Brain microvascular endothelial cell (primary cell): Measurements from ENCODE around the gene PAF1.

Experiments used
- DNase-seq: peaks from one replicate; pipeline ENCODE4 v3.0.0-alpha.2; 2020
- H3K27ac ChIP-seq: fragments of 250-450 bp; sonication (Bioruptor Pico); 2 replicates; pipeline ENCODE4 v1.5.1; 2020; ENCODE audit warnings: mild to moderate bottlenecking, moderate library complexity
- H3K27me3 ChIP-seq: fragments of 250-450 bp; sonication (Bioruptor Pico); replicated peaks from 2 replicates; pipeline ENCODE4 v1.5.1; 2020; ENCODE audit warnings: mild to moderate bottlenecking
- H3K36me3 ChIP-seq: fragments of 250-450 bp; sonication (Bioruptor Pico); replicated peaks from 2 replicates; pipeline ENCODE4 v1.5.1; 2020; ENCODE audit warnings: mild to moderate bottlenecking
- H3K4me3 ChIP-seq: 2 replicates; pipeline ENCODE4 v1.5.1; 2011; ENCODE audit warnings: low read depth, mild to moderate bottlenecking, control low read depth, low read length, moderate library complexity
- in situ Hi-C: cut with HindIII; loops from 2 replicates; pipeline ENCODE4 v1.10.0; 2017; ENCODE audit warnings: low sequenced_read_pairs, low pct_ligation_motif_present
- TF ChIP-seq, protein P1 (sequence below): IDR thresholded peaks from 2 replicates; pipeline ENCODE4 v1.5.1; 2011; ENCODE audit warnings: low read depth, mild to moderate bottlenecking, moderate library complexity, low read length, control low read depth, inconsistent platforms; ENCODE audit errors: missing control alignments

Gene PAF1

DNA sequence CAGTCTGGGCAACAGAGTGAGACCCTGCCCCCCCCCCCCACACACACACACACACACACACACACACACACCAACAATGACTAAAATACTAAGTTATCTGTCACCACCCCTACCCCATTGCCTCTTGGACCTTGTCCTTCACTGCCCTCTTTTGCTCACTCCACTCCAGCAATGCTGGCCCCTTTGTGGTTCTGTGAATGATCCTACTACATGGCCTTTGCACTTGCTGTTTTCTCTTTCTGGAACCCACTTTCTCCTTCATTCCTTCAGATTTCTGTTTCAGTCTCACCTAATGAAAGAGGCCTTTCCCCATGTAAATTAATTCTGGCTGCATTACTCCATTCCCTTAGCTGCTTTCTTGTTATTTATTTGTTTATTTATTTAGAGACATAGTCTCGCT lies 51.2 kb downstream of the PAF1 start:
- no peak overlapping the region for H3K4me3 ChIP-seq
- in situ Hi-C loops: loop anchor here (25.0 kb wide), 1 partner anchor 227 kb away; no protein-coding TSS in a partner anchor
- TF ChIP-seq, protein P1, sequence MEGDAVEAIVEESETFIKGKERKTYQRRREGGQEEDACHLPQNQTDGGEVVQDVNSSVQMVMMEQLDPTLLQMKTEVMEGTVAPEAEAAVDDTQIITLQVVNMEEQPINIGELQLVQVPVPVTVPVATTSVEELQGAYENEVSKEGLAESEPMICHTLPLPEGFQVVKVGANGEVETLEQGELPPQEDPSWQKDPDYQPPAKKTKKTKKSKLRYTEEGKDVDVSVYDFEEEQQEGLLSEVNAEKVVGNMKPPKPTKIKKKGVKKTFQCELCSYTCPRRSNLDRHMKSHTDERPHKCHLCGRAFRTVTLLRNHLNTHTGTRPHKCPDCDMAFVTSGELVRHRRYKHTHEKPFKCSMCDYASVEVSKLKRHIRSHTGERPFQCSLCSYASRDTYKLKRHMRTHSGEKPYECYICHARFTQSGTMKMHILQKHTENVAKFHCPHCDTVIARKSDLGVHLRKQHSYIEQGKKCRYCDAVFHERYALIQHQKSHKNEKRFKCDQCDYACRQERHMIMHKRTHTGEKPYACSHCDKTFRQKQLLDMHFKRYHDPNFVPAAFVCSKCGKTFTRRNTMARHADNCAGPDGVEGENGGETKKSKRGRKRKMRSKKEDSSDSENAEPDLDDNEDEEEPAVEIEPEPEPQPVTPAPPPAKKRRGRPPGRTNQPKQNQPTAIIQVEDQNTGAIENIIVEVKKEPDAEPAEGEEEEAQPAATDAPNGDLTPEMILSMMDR: no peak
- H3K36me3 ChIP-seq: no peaks in the 10 kb centered on the region
- no peak overlapping the region for H3K27ac ChIP-seq
- no peak for DNase-seq
- H3K27me3 ChIP-seq: no peaks in the 10 kb centered on the region

DNA sequence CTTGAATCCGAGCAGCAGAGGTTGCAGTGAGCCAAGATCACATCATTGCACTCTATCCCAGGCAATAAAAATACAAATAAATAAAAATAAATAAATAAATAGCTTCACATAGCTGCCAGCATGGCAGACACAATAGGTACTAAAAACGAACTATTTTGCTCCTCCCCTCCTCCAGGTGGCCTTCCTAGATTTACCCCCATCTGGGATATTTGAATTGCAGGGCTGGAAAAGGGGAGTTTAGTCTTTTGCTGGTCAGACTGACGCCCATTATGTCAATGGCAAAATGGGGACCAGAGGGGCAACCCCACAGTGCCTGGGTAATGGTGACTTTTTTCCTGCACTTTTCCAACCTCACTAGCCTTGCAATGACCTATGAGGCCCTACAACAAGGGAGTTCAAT lies 54.4 kb downstream of the PAF1 start:
- Histone ChIP-seq H3K36me3 (no peaks in the 10 kb centered on the region), H3K27ac (no peak overlapping the region), H3K4me3 (no peak overlapping the region), H3K27me3 (no peaks in the 10 kb centered on the region)
- in situ Hi-C loops: loop anchor here (25.0 kb wide), 1 partner anchor 224 kb away; no protein-coding TSS in a partner anchor
- TF ChIP-seq, protein P1: no peak
- no peak for DNase-seq
